ENCODE data around the gene PCYOX1L. TPM values are rescaled to one million over a fixed set of nuclear protein-coding genes. Genes with fewer than 3 reads are reported as not detected.

PCYOX1L gene
- total and polyA plus RNA-seq, 2 of the 8 experiments (the other 6 are each of a cell fraction or from before 2014, with no cell fraction given) = 6.8 to 17.2 TPM

GRCh38 chr5:149323621-149324205 is 34.1 kb upstream of the PCYOX1L start:
- Histone ChIP-seq H3K36me3 (ENCODE audit: control insufficient read depth in 2 of 4, insufficient read depth in 4 of 4, low read length in 3 of 4) (no peaks in the 10 kb centered on the region), H3K79me2 (ENCODE audit: control insufficient read depth in 1 of 2, insufficient read depth in 2 of 2, low read length in 2 of 2) (no peaks in the 10 kb centered on the region), H4K91ac (replicated peaks; ENCODE audit: insufficient read length, low read length) (no peak overlapping the region), H3K9me3 (ENCODE audit: insufficient read depth in 2 of 2, low read depth in 1 of 2, low read length in 1 of 2) (no peaks in the 10 kb centered on the region), H3K23me2 (ENCODE audit: low read depth, low read length) (no peaks in the 10 kb centered on the region), H2BK15ac (ENCODE audit: low read length) (no peak overlapping the region), H3K9ac (replicated peaks in 1 of 4; ENCODE audit: extremely low read depth in 1 of 4, low read depth in 3 of 4, low read length in 3 of 4) (no peak overlapping the region), H3K4ac (replicated peaks; ENCODE audit: insufficient read length, low read depth, low read length) (no peak overlapping the region), H4K5ac (ENCODE audit: insufficient read length, low read depth, low read length) (no peak overlapping the region), H3K14ac (ENCODE audit: insufficient read length) (no peak overlapping the region), H3K79me1 (ENCODE audit: low read depth, low read length) (no peaks in the 10 kb centered on the region), H3K27ac (ENCODE audit: low read depth, low read length) (no peak overlapping the region), H3K23ac (ENCODE audit: insufficient read length) (no peak overlapping the region), H2AK5ac (ENCODE audit: low read depth, low read length) (no peak overlapping the region), H2BK5ac (ENCODE audit: low read depth, low read length) (no peak overlapping the region), H2BK120ac (replicated peaks; ENCODE audit: low read depth, low read length) (no peak overlapping the region), H4K8ac (ENCODE audit: extremely low read depth, insufficient read depth, low read length) (no peak overlapping the region), H3K18ac (ENCODE audit: extremely low read depth, low read length) (no peak overlapping the region), H3K27me3 (replicated peaks in 1 of 4; ENCODE audit: control insufficient read depth in 3 of 4, extremely low read depth in 1 of 4, insufficient read depth in 3 of 4, low read length in 3 of 4) (no peaks in the 10 kb centered on the region), H2BK12ac (ENCODE audit: low read depth, low read length) (no peak overlapping the region), H2BK20ac (ENCODE audit: low read length) (no peak overlapping the region), H2AFZ (ENCODE audit: low read length) (no peak overlapping the region), H3K56ac (replicated peaks; ENCODE audit: insufficient read length, low read depth, low read length) (no peak overlapping the region), H3K4me3 (ENCODE audit: extremely low read depth in 1 of 4, insufficient read depth in 2 of 4, low read depth in 3 of 4, low read length in 4 of 4) (no peak overlapping the region), H3K4me1 (replicated peaks in 1 of 4; ENCODE audit: control insufficient read depth in 3 of 4, insufficient read depth in 4 of 4, low read length in 3 of 4) (peaks cover 0 to 4% (median 0%) of the 10 kb centered on the region in 4 experiments; a peak in 2 of 7 replicates), H4K20me1 (replicated peaks in 1 of 2; ENCODE audit: control insufficient read depth in 1 of 2, insufficient read depth in 2 of 2, low read length in 2 of 2) (no peaks in the 10 kb centered on the region), H3K4me2 (ENCODE audit: insufficient read depth in 1 of 2, low read depth in 2 of 2, low read length in 2 of 2) (no peak overlapping the region)
- DNase-seq (ENCODE audit: low read depth in 1 of 2, low spot score in 2 of 2) = no peak
- ChIA-PET POLR2A (ENCODE audit: partially characterized antibody) (interaction anchor here (1.3 kb wide), 1 partner anchor 23 kb away, joined by 4 read pairs; no protein-coding TSS in a partner anchor), CTCF (ENCODE audit: partially characterized antibody) (interaction anchor here (1.2 to 5.1 kb wide), 4 partner anchors 10 to 57 kb away, joined by 4 to 28 read pairs (median 7); no protein-coding TSS in a partner anchor)
- no peak for FAIRE-seq
- 90% methylated on average over 2 of the region's 2 CpGs; no CpG with 5 or more reads in 1 of the 2 experiments for WGBS, 2 experiments (ENCODE audit: extremely low coverage in 1 of 2, insufficient coverage in 1 of 2, insufficient read length in 1 of 2, insufficient replicate concordance in 2 of 2, low coverage in 1 of 2, low lambda C conversion rate in 2 of 2, missing lambda C conversion rate in 1 of 2)
- no peak for TF ChIP-seq RAD21 (IDR thresholded peaks at IDR 0.05 in 1 of 2, conservative IDR thresholded peaks at IDR 0.05 in 1 of 2; ENCODE audit: low read depth in 2 of 2, low read length in 2 of 2)
- TF ChIP-seq POLR2A (IDR thresholded peaks at IDR 0.05; ENCODE audit: control extremely low read depth in 1 of 2, low read depth in 2 of 2, low read length in 2 of 2) = no peak
- TF ChIP-seq SIRT6 (IDR thresholded peaks at IDR 0.05; ENCODE audit: low read length) = no peak
- no peak for TF ChIP-seq BACH1 (IDR thresholded peaks at IDR 0.05; ENCODE audit: low read length)
- TF ChIP-seq BCL11A (IDR thresholded peaks at IDR 0.05; ENCODE audit: low read depth in 2 of 2, low read length in 2 of 2) = no peak
- TF ChIP-seq RBBP5 (IDR thresholded peaks at IDR 0.05; ENCODE audit: borderline replicate concordance, low read depth, low read length) = no peak
- TF ChIP-seq SRF (IDR thresholded peaks at IDR 0.05; ENCODE audit: low read depth, low read length) = no peak
- TF ChIP-seq TBP (IDR thresholded peaks at IDR 0.05; ENCODE audit: low read depth, low read length) = no peak
- no peak for TF ChIP-seq TAF1 (IDR thresholded peaks at IDR 0.05; ENCODE audit: low read depth, low read length)
- TF ChIP-seq ATF3 (IDR thresholded peaks at IDR 0.05; ENCODE audit: insufficient read depth, low read depth, low read length) = no peak
- no peak for TF ChIP-seq SAP30 (IDR thresholded peaks at IDR 0.05; ENCODE audit: insufficient read depth, insufficient replicate concordance, low read length)
- TF ChIP-seq E2F6 (IDR thresholded peaks at IDR 0.05) = no peak
